HCT116 (cell line): ENCODE measurements around the gene TIMM10. TPM values are rescaled to one million over a fixed set of nuclear protein-coding genes. Genes with fewer than 3 reads are reported as not detected.

Source experiments
- ATAC-seq: fragments of 200-7000 bp; cut with Tn5 transposase; 2 replicates; pipeline ENCODE4 v1.9.1; 2020; ENCODE audit warnings: mild to moderate bottlenecking, moderate library complexity
- BruUV-seq: library from RNA; stranded (reverse); fragments of 400-500 nt; replicated peaks from 2 replicates; lab custom pipeline; 2021; lab: Mats Ljungman, UMichigan
- CTCF ChIA-PET: fragments of 300-600 bp; sonication (Branson Sonifier 250); formaldehyde crosslinking; loops from one replicate; lab custom pipeline; 2021; ENCODE audit warnings: antibody characterized with exemption; lab: Charles Lee
- POLR2A ChIA-PET: fragments of 300-600, 350-600 bp; sonication (Branson Sonifier 250); formaldehyde crosslinking; loops from one replicate; lab custom pipeline; 2021; ENCODE audit warnings: antibody characterized with exemption; lab: Charles Lee
- RAD21 ChIA-PET, 2 experiments: fragments of 300-600 bp; sonication (Branson Sonifier 250); formaldehyde crosslinking; loops; one replicate each; lab custom pipeline; 2023; ENCODE audit warnings: low total read pairs in 2 of 2; ENCODE audit not compliant: uncharacterized antibody in 2 of 2, unreplicated experiment in 2 of 2, low non-redundant PET in 1 of 2; lab: Charles Lee
- DNase-seq: peaks from one replicate; pipeline ENCODE4 v3.0.0-alpha.2; 2010; ENCODE audit warnings: low read depth, low spot score
- H2AFZ ChIP-seq: fragments of 200-600 bp; shearing (Covaris generic), sonication (generic); 2 replicates; pipeline ENCODE4 v1.6.1; 2017; ENCODE audit warnings: low read depth, mixed run types, mixed read lengths, antibody characterized with exemption, low read length; ENCODE audit not compliant: poor library complexity, severe bottlenecking
- H3K27ac ChIP-seq: 2 replicates; pipeline ENCODE4 v1.5.1; 2012; ENCODE audit warnings: low read depth, low read length
- H3K27me3 ChIP-seq: fragments of 200-600 bp; sonication (generic); 2 replicates; pipeline ENCODE4 v1.6.1; 2016; ENCODE audit warnings: mixed run types, low read length, mixed read lengths; ENCODE audit not compliant: insufficient read depth
- H3K36me3 ChIP-seq, 2 experiments: fragments of 200-500 bp in 1 of 2; fragments of 200-600 bp in 1 of 2; sonication (Bioruptor generic) in 1 of 2; sonication (generic) in 1 of 2; 2 replicates each; pipeline versions ENCODE4 v1.5.1 to v1.6.1; 2014 to 2016; ENCODE audit warnings: low read length in 2 of 2, inconsistent platforms in 1 of 2, mixed read lengths in 1 of 2, mixed run types in 1 of 2; ENCODE audit not compliant: insufficient read depth in 2 of 2, control insufficient read depth in 1 of 2
- H3K4me1 ChIP-seq, 2 experiments: fragments of 200-600 bp in 1 of 2; sonication (generic) in 1 of 2; 2 replicates each; pipeline versions ENCODE4 v1.5.1 to v1.6.1; 2012 to 2017; ENCODE audit warnings: low read length in 2 of 2, inconsistent platforms in 1 of 2, mild to moderate bottlenecking in 1 of 2, mixed read lengths in 1 of 2, mixed run types in 1 of 2, moderate library complexity in 1 of 2; ENCODE audit not compliant: insufficient read depth in 2 of 2, control insufficient read depth in 1 of 2
- H3K4me2 ChIP-seq: fragments of 200-600 bp; sonication (generic); 2 replicates; pipeline ENCODE4 v1.6.1; 2017; ENCODE audit warnings: mixed run types, low read length, mixed read lengths
- H3K4me3 ChIP-seq, 2 experiments: fragments of 200-600 bp in 1 of 2; sonication (generic) in 1 of 2; replicated peaks in 1 of 2; 2 replicates each; pipeline ENCODE4 v1.5.1; 2011 to 2016; ENCODE audit warnings: low read length in 2 of 2, control low read depth in 1 of 2, low read depth in 1 of 2, mild to moderate bottlenecking in 1 of 2, mixed read lengths in 1 of 2, mixed run types in 1 of 2
- H3K79me2 ChIP-seq: fragments of 200-600 bp; sonication (generic); 2 replicates; pipeline ENCODE4 v1.6.1; 2017; ENCODE audit warnings: mild to moderate bottlenecking, mixed run types, low read length, moderate library complexity, mixed read lengths; ENCODE audit not compliant: insufficient read depth
- H3K9ac ChIP-seq: fragments of 200-600 bp; sonication (generic); 2 replicates; pipeline ENCODE4 v1.6.1; 2016; ENCODE audit warnings: low read length, mixed read lengths
- H3K9me2 ChIP-seq: fragments of 200-600 bp; sonication (generic), shearing (Covaris generic); 2 replicates; pipeline ENCODE4 v1.6.1; 2017; ENCODE audit warnings: mixed run types, mild to moderate bottlenecking, moderate library complexity; ENCODE audit not compliant: insufficient read depth
- H3K9me3 ChIP-seq, 2 experiments: fragments of 200-500 bp in 1 of 2; fragments of 200-600 bp in 1 of 2; sonication (Bioruptor generic) in 1 of 2; sonication (generic) in 1 of 2; 2 replicates each; pipeline ENCODE4 v1.6.1; 2014 to 2017; ENCODE audit warnings: low read length in 2 of 2, mixed read lengths in 2 of 2, inconsistent platforms in 1 of 2, low read depth in 1 of 2, mild to moderate bottlenecking in 1 of 2, mixed run types in 1 of 2, moderate library complexity in 1 of 2; ENCODE audit not compliant: control insufficient read depth in 1 of 2, insufficient read depth in 1 of 2
- H4K20me1 ChIP-seq: fragments of 200-600 bp; sonication (generic), shearing (Covaris generic); 2 replicates; pipeline ENCODE4 v1.6.1; 2017; ENCODE audit warnings: mixed run types, mild to moderate bottlenecking, moderate library complexity; ENCODE audit not compliant: insufficient read depth
- CBX3 ChIP-seq: IDR thresholded peaks from 2 replicates; pipeline ENCODE4 v1.6.1; 2012; ENCODE audit warnings: low read depth
- FOSL1 ChIP-seq: IDR thresholded peaks from 2 replicates; pipeline ENCODE4 v1.6.1; 2012; ENCODE audit warnings: low read depth
- JUND ChIP-seq: IDR thresholded peaks from 2 replicates; pipeline ENCODE4 v1.6.1; 2012
- POLR2AphosphoS5 ChIP-seq: IDR thresholded peaks from 2 replicates; pipeline ENCODE4 v1.6.1; 2011; ENCODE audit warnings: mild to moderate bottlenecking, low read depth, low read length, moderate library complexity
- RAD21 ChIP-seq: IDR thresholded peaks from 2 replicates; pipeline ENCODE4 v1.6.1; 2012; ENCODE audit warnings: low read depth, mild to moderate bottlenecking
- SRF ChIP-seq: IDR thresholded peaks from 2 replicates; pipeline ENCODE4 v1.6.1; 2012; ENCODE audit warnings: low read depth
- TCF7L2 ChIP-seq: IDR thresholded peaks from 2 replicates; pipeline ENCODE4 v1.7.0; 2011; ENCODE audit warnings: borderline replicate concordance, inconsistent platforms; ENCODE audit not compliant: insufficient read depth, insufficient read length; ENCODE audit errors: extremely low read depth
- YY1 ChIP-seq: IDR thresholded peaks from 2 replicates; pipeline ENCODE4 v1.6.1; 2011; ENCODE audit warnings: low read length, low read depth, moderate library complexity, mild to moderate bottlenecking; ENCODE audit not compliant: insufficient replicate concordance; ENCODE audit errors: extremely low read depth
- ZFX ChIP-seq: fragments of 450-650 bp; IDR thresholded peaks from 2 replicates; pipeline ENCODE4 v1.6.1; 2017
- intact Hi-C: fragments of 100-400 bp; cut with micrococcal nuclease; formaldehyde crosslinking; loops from 2 replicates; pipeline ENCODE4 v1.10.0; 2022
- total RNA-seq: library from RNA; stranded (reverse); gene quantifications from one replicate; pipeline ENCODE4 v1.2.1, GENCODE V29; 2021; ENCODE audit not compliant: unreplicated experiment
- TF ChIP-seq, protein P1 (sequence below): IDR thresholded peaks from 2 replicates; pipeline ENCODE4 v1.6.1; 2012

Gene TIMM10
- total RNA-seq, 1 experiment from 2014 or later, result 65.6 TPM

DNA sequence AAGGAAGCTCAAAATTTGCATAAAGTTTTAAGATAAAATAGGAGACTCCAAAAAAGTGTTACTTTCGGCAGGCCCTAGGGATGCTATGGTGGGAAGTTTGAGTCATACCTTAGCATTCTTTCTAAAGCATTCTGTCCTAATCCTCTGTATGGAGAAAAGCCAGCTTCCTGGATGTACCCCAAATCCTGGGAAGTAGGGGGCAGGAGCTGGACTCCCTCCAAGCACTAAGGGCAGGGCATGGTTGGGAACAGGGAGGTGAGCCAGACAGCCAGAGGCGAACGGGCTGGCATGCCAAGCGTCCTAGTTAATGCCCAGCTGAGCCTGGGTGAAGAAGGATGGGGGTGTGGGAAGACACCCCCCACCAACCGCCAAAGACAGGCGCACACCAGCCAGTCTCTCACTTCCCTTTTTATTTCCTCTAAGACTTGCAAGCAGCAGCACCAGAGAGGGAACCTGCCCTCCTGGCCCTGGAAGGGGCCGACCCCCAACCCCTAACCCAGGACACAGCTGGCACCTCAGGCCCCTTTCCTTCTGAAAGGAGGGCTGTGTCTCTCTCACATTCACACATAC lies 46.3 kb downstream of the TIMM10 start:
- Histone ChIP-seq H3K9me2 (no peaks in the 10 kb centered on the region), H3K4me3 (no peak overlapping the region), H4K20me1 (no peaks in the 10 kb centered on the region), H3K36me3 (no peaks in the 10 kb centered on the region)
- no peak for ATAC-seq
- TF ChIP-seq, protein P1, sequence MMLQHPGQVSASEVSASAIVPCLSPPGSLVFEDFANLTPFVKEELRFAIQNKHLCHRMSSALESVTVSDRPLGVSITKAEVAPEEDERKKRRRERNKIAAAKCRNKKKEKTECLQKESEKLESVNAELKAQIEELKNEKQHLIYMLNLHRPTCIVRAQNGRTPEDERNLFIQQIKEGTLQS, result no peak
- no peak for TF ChIP-seq YY1
- no peak for TF ChIP-seq CBX3
- TF ChIP-seq JUND, result no peak
- TF ChIP-seq POLR2AphosphoS5, result no peak
- no peak for TF ChIP-seq ZFX
- TF ChIP-seq SRF, result no peak
- TF ChIP-seq, all 23 proteins: peak for 0
- DNase-seq, result no peak
- Histone ChIP-seq H3K4me1 (no peaks in the 10 kb centered on the region), H3K27ac (no peak overlapping the region), H3K79me2 (no peaks in the 10 kb centered on the region), H3K4me2 (no peak overlapping the region), H3K9ac (no peak overlapping the region), H2AFZ (no peak overlapping the region), H3K27me3 (no peaks in the 10 kb centered on the region), H3K9me3 (no peaks in the 10 kb centered on the region)
- intact Hi-C loops, result no loop called here
- POLR2A ChIA-PET, result no interaction called here
- BruUV-seq, result no TSS peak
- RAD21 ChIA-PET, result no interaction called here
- CTCF ChIA-PET, result interaction anchor here (1.0 to 3.9 kb wide), 2 partner anchors 8 to 31 kb away, joined by 3 to 23 read pairs; partner anchors contain the start of gene SLC43A1

DNA sequence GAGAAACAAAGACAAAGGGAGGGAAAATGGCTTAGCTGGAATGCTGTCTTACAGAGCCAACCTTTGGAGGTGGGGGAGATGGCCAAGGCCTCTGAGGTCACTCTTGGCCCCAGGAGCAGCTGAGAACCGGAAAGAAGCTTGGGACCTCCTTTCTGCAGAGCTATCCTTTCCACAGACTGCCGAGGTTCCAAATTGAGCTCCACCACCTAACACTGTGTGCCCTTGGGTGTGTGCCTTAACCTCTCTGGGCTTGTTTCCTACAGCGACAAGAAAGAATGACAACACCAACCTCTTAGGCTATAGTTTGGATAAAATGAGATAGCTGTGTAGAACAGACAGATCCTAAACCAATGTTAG lies 47.0 kb downstream of the TIMM10 start:
- no peaks in the 10 kb centered on the region for H3K27me3 ChIP-seq
- RAD21 ChIA-PET, result no interaction called here
- TF ChIP-seq FOSL1 (no peak), TCF7L2 (no peak), RAD21 (no peak)
- TF ChIP-seq, all 23 proteins: peak for 0
- ATAC-seq, result no peak
- Histone ChIP-seq H4K20me1 (no peaks in the 10 kb centered on the region), H3K27ac (no peak overlapping the region), H3K79me2 (no peaks in the 10 kb centered on the region), H3K36me3 (no peaks in the 10 kb centered on the region), H2AFZ (no peak overlapping the region), H3K4me3 (no peak overlapping the region), H3K4me1 (no peaks in the 10 kb centered on the region), H3K9me3 (no peaks in the 10 kb centered on the region), H3K4me2 (no peak overlapping the region), H3K9me2 (no peaks in the 10 kb centered on the region), H3K9ac (no peak overlapping the region)
- ChIA-PET POLR2A (no interaction called here), CTCF (interaction anchor here (1.0 to 3.9 kb wide), 2 partner anchors 9 to 32 kb away, joined by 3 to 23 read pairs; partner anchors contain the start of gene SLC43A1)
- BruUV-seq, result no TSS peak
- intact Hi-C loops, result no loop called here
- DNase-seq, result no peak
